Muscle of leg (tissue), 11 donors: ENCODE measurements around the gene SSBP2. TPM values are rescaled to one million over a fixed set of nuclear protein-coding genes. Genes with fewer than 3 reads are reported as not detected.

ENCODE experiments used
- DNase-seq: peaks from one replicate; pipeline ENCODE4 v3.0.0; 2013
- H3K27ac ChIP-seq: one replicate; pipeline ENCODE4 v1.5.1; 2013; ENCODE audit warnings: mild to moderate bottlenecking, low read length, control low read depth
- H3K27me3 ChIP-seq: one replicate; pipeline ENCODE4 v1.6.1; 2013; ENCODE audit warnings: low read length; ENCODE audit not compliant: control insufficient read depth, insufficient read depth
- H3K36me3 ChIP-seq: one replicate; pipeline ENCODE4 v1.6.1; 2013; ENCODE audit warnings: low read length; ENCODE audit not compliant: control insufficient read depth, insufficient read depth
- H3K4me1 ChIP-seq: one replicate; pipeline ENCODE4 v1.6.1; 2013; ENCODE audit warnings: low read length; ENCODE audit not compliant: control insufficient read depth, insufficient read depth
- H3K4me3 ChIP-seq: one replicate; pipeline ENCODE4 v1.5.1; 2013; ENCODE audit warnings: low read length, control low read depth
- H3K9me3 ChIP-seq: replicated peaks from 2 replicates; pipeline ENCODE4 v1.6.1; 2013; ENCODE audit warnings: low read depth, low read length; ENCODE audit not compliant: control insufficient read depth
- WGBS: methylation state at CpG from one replicate; pipeline ENCODE4 v1.1.5; 2013; ENCODE audit warnings: missing lambda C conversion rate; ENCODE audit not compliant: insufficient coverage; 5-methylcytosine and 5-hydroxymethylcytosine counted together
- polyA plus RNA-seq, 8 donors: library from polyadenylated mRNA; unstranded; fragments of 120-200 nt; gene quantifications; one replicate each; pipeline versions ENCODE4 v1.2.1 to v1.2.3, GENCODE V29; 2013; ENCODE audit warnings: inconsistent platforms in 1 of 8, low replicate concordance in 1 of 8; ENCODE audit not compliant: insufficient read length in 8 of 8, insufficient read depth in 1 of 8
- total RNA-seq: library from RNA; stranded (reverse); fragments of 120-200 nt; gene quantifications from one replicate; pipeline ENCODE4 v1.2.4, GENCODE V29; 2013

SSBP2 gene
- total and polyA plus RNA-seq, 9 donors = 40.8 to 57.8 (median 51.9) TPM

GRCh38 chr5:81773161-81773560, 22.3 kb upstream of the SSBP2 start:
- Histone ChIP-seq H3K36me3 (no peaks in the 10 kb centered on the region), H3K4me3 (no peak overlapping the region), H3K27ac (no peak overlapping the region), H3K27me3 (no peaks in the 10 kb centered on the region), H3K9me3 (no peaks in the 10 kb centered on the region), H3K4me1 (no peaks in the 10 kb centered on the region)
- peak; percentile 58 for DNase-seq
- WGBS = no CpG with 5 or more reads among the region's 3 CpGs

- Histone ChIP-seq H3K27ac (no peak overlapping the region), H3K4me1 (no peaks in the 10 kb centered on the region), H3K36me3 (no peaks in the 10 kb centered on the region), H3K9me3 (no peaks in the 10 kb centered on the region), H3K27me3 (no peaks in the 10 kb centered on the region), H3K4me3 (no peak overlapping the region)
- DNase-seq = no peak
- no CpG with 5 or more reads among the region's 5 CpGs for WGBS
These were observed 21.6 kb upstream of the SSBP2 start for GRCh38 chr5:81772488-81772887.

GRCh38 chr5:81768935-81769452, 18.1 kb upstream of the SSBP2 start:
- no peaks in the 10 kb centered on the region for H3K36me3 ChIP-seq
- H3K27me3 ChIP-seq = no peaks in the 10 kb centered on the region
- H3K4me3 ChIP-seq = no peak overlapping the region
- H3K9me3 ChIP-seq = no peaks in the 10 kb centered on the region
- no peak overlapping the region for H3K27ac ChIP-seq
- WGBS = 74% methylated on average over 2 of the region's 2 CpGs
- no peaks in the 10 kb centered on the region for H3K4me1 ChIP-seq
- DNase-seq = no peak

GRCh38 chr5:81767938-81768337, 17.0 kb upstream of the SSBP2 start:
- Histone ChIP-seq H3K27me3 (no peaks in the 10 kb centered on the region), H3K4me3 (no peak overlapping the region), H3K4me1 (no peaks in the 10 kb centered on the region), H3K9me3 (no peaks in the 10 kb centered on the region), H3K27ac (no peak overlapping the region), H3K36me3 (no peaks in the 10 kb centered on the region)
- no CpG with 5 or more reads among the region's 2 CpGs for WGBS
- DNase-seq = no peak

- WGBS = no CpG with 5 or more reads among the region's 8 CpGs
- H3K9me3 ChIP-seq = no peaks in the 10 kb centered on the region
- no peaks in the 10 kb centered on the region for H3K36me3 ChIP-seq
- H3K27me3 ChIP-seq = no peaks in the 10 kb centered on the region
- H3K4me3 ChIP-seq = no peak overlapping the region
- no peaks in the 10 kb centered on the region for H3K4me1 ChIP-seq
- no peak overlapping the region for H3K27ac ChIP-seq
- no peak for DNase-seq
These were observed 16.2 kb upstream of the SSBP2 start for GRCh38 chr5:81767097-81767496.

GRCh38 chr5:81766611-81767010, 15.7 kb upstream of the SSBP2 start:
- Histone ChIP-seq H3K4me1 (no peaks in the 10 kb centered on the region), H3K27me3 (no peaks in the 10 kb centered on the region), H3K9me3 (no peaks in the 10 kb centered on the region), H3K36me3 (no peaks in the 10 kb centered on the region), H3K27ac (no peak overlapping the region), H3K4me3 (no peak overlapping the region)
- 74% methylated on average over 5 of the region's 7 CpGs for WGBS
- DNase-seq = no peak

GRCh38 chr5:81763294-81763928, 12.5 kb upstream of the SSBP2 start:
- no peaks in the 10 kb centered on the region for H3K4me1 ChIP-seq
- H3K27ac ChIP-seq = no peak overlapping the region
- no peaks in the 10 kb centered on the region for H3K9me3 ChIP-seq
- H3K4me3 ChIP-seq = no peak overlapping the region
- DNase-seq = no peak
- H3K27me3 ChIP-seq = no peaks in the 10 kb centered on the region
- 92% methylated on average over 2 of the region's 4 CpGs for WGBS
- no peaks in the 10 kb centered on the region for H3K36me3 ChIP-seq

- no peak for DNase-seq
- Histone ChIP-seq H3K27me3 (no peaks in the 10 kb centered on the region), H3K4me3 (no peak overlapping the region), H3K4me1 (no peaks in the 10 kb centered on the region), H3K36me3 (no peaks in the 10 kb centered on the region), H3K9me3 (no peaks in the 10 kb centered on the region), H3K27ac (no peak overlapping the region)
- WGBS = no CpG with 5 or more reads among the region's 4 CpGs
These were observed 12.0 kb upstream of the SSBP2 start for GRCh38 chr5:81762853-81763252.

GRCh38 chr5:81762401-81762800, 11.5 kb upstream of the SSBP2 start:
- WGBS = 40% methylated on average over 1 of the region's 3 CpGs
- Histone ChIP-seq H3K36me3 (no peaks in the 10 kb centered on the region), H3K4me3 (no peak overlapping the region), H3K27ac (no peak overlapping the region), H3K4me1 (no peaks in the 10 kb centered on the region), H3K27me3 (no peaks in the 10 kb centered on the region), H3K9me3 (no peaks in the 10 kb centered on the region)
- DNase-seq = no peak

GRCh38 chr5:81761970-81762369, 11.1 kb upstream of the SSBP2 start:
- H3K4me1 ChIP-seq = no peaks in the 10 kb centered on the region
- H3K27ac ChIP-seq = no peak overlapping the region
- WGBS = no CpG with 5 or more reads among the region's 1 CpG
- H3K4me3 ChIP-seq = no peak overlapping the region
- no peak for DNase-seq
- H3K9me3 ChIP-seq = no peaks in the 10 kb centered on the region
- H3K27me3 ChIP-seq = no peaks in the 10 kb centered on the region
- H3K36me3 ChIP-seq = no peaks in the 10 kb centered on the region

- Histone ChIP-seq H3K27ac (no peak overlapping the region), H3K4me1 (no peaks in the 10 kb centered on the region)
- WGBS = 20% methylated on average over 1 of the region's 2 CpGs
These were observed 10.4 kb upstream of the SSBP2 start for GRCh38 chr5:81761270-81761669.

More at GRCh38 chr5:81761270-81761669, 10.4 kb upstream of the SSBP2 start:
- no peaks in the 10 kb centered on the region for H3K27me3 ChIP-seq
- no peak overlapping the region for H3K4me3 ChIP-seq
- H3K36me3 ChIP-seq = no peaks in the 10 kb centered on the region
- H3K9me3 ChIP-seq = no peaks in the 10 kb centered on the region
- peak; percentile 46 for DNase-seq
